ENCODE results near the gene POU2AF3. TPM values are rescaled to one million over a fixed set of nuclear protein-coding genes. Genes with fewer than 3 reads are reported as not detected.

Gene POU2AF3
- total and polyA plus RNA-seq, 8 donors, result 1.1 to 15.7 (median 2.2) TPM

- Histone ChIP-seq H3K27me3 (no peaks in the 10 kb centered on the region), H3K9me3 (no peaks in the 10 kb centered on the region), H3K4me1 (peaks cover 7 to 16% (median 11%) of the 10 kb centered on the region in 3 donors), H3K27ac (peak overlapping the region; percentile 31 to 53 (median 43)), H3K4me3 (no peak overlapping the region), H3K36me3 (no peaks in the 10 kb centered on the region)
- intact Hi-C loops (cut with DNase I), result no loop called here
- 51% methylated on average over 5 of the region's 5 CpGs for WGBS, 2 donors
- FAIRE-seq (no peak), ATAC-seq (peak; percentile 62 to 91 (median 86)), DNase-seq (peak in 3 of 6 donors; percentile 47 to 51 (median 48))
- TF ChIP-seq, protein P1, sequence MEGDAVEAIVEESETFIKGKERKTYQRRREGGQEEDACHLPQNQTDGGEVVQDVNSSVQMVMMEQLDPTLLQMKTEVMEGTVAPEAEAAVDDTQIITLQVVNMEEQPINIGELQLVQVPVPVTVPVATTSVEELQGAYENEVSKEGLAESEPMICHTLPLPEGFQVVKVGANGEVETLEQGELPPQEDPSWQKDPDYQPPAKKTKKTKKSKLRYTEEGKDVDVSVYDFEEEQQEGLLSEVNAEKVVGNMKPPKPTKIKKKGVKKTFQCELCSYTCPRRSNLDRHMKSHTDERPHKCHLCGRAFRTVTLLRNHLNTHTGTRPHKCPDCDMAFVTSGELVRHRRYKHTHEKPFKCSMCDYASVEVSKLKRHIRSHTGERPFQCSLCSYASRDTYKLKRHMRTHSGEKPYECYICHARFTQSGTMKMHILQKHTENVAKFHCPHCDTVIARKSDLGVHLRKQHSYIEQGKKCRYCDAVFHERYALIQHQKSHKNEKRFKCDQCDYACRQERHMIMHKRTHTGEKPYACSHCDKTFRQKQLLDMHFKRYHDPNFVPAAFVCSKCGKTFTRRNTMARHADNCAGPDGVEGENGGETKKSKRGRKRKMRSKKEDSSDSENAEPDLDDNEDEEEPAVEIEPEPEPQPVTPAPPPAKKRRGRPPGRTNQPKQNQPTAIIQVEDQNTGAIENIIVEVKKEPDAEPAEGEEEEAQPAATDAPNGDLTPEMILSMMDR (IDR thresholded peaks at IDR 0.05), result no peak
Observed at GRCh38 chr11:111320728-111321568, 22.6 kb downstream of the POU2AF3 start.

- no peak for ATAC-seq
- DNase-seq, result no peak
- Histone ChIP-seq H3K4me1 (peaks cover 12 to 27% (median 19%) of the 10 kb centered on the region in 3 donors), H3K27me3 (no peaks in the 10 kb centered on the region), H3K9me3 (no peaks in the 10 kb centered on the region), H3K4me3 (no peak overlapping the region), H3K36me3 (no peaks in the 10 kb centered on the region), H3K27ac (no peak overlapping the region)
- WGBS, 2 donors, result 90 to 93% methylated on average over 2 of the region's 2 CpGs
- intact Hi-C loops (cut with DNase I), result no loop called here
- TF ChIP-seq, protein P1 (IDR thresholded peaks at IDR 0.05), result no peak
- no peak for FAIRE-seq
Observed at GRCh38 chr11:111322534-111322933, 24.2 kb downstream of the POU2AF3 start.

DNA sequence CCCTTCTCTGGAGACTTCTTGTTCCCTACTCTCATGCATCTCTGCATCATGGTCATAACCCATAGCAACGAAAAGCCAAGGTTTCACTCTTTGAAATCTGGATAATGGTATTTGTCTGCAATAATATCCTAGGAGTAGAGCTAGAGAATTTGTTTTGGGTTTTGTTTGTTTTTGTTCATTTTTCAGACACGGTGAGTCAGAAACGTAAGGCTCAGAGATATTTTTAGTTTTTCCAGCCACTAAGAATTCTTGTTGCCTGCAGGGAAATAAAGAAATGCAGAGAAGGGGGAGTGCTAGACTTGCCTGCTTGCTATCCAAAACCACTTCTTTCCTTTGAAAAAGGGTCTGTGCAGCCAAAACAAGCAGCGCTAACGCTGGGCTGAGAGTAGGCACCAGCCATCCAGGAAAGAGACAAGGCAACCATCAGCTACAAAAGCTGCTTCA lies 26.0 kb downstream of the POU2AF3 start:
- ATAC-seq, result no peak
- 63 to 65% methylated on average over 5 of the region's 5 CpGs for WGBS, 2 donors
- no peak overlapping the region for H3K27ac ChIP-seq

DNA sequence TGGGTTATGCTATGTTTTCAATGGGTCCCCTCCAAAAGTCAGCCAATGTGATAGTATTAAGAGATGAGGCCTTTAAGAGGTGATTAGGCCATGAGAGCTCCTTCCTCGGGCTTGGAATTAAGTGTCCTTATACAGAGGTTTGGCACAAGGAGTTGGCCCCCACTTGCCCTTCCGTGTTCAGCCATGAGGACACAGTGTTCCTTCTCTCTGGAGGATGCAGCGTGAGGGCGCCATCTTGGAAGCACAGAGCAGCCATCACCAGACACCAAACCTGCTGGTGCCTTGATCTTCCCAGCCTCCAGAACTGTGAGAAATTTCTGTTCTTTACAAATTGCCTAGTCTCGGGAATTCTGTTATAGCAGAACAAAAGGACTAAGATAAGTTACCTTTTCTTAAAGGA lies 26.9 kb downstream of the POU2AF3 start:
- intact Hi-C loops (cut with DNase I), result no loop called here
- no peaks in the 10 kb centered on the region for H3K36me3 ChIP-seq
- 90 to 95% methylated on average over 5 of the region's 5 CpGs for WGBS, 2 donors
- FAIRE-seq (no peak), DNase-seq (no peak), ATAC-seq (no peak)
- H3K9me3 ChIP-seq, result no peaks in the 10 kb centered on the region
- peaks cover 34 to 50% (median 35%) of the 10 kb centered on the region in 3 donors for H3K4me1 ChIP-seq
- no peaks in the 10 kb centered on the region for H3K27me3 ChIP-seq
- H3K27ac ChIP-seq, result no peak overlapping the region
- TF ChIP-seq, protein P1 (IDR thresholded peaks at IDR 0.05), result no peak
- H3K4me3 ChIP-seq, result no peak overlapping the region

More for the DNA sequence above, 26.0 kb downstream of the POU2AF3 start:
- TF ChIP-seq, protein P1 (IDR thresholded peaks at IDR 0.05), result no peak
- no peaks in the 10 kb centered on the region for H3K9me3 ChIP-seq
- intact Hi-C loops (cut with DNase I), result no loop called here
- DNase-seq (no peak), FAIRE-seq (no peak)
- no peak overlapping the region for H3K4me3 ChIP-seq
- H3K4me1 ChIP-seq, result peaks cover 26 to 42% (median 26%) of the 10 kb centered on the region in 3 donors
- no peaks in the 10 kb centered on the region for H3K27me3 ChIP-seq
- H3K36me3 ChIP-seq, result no peaks in the 10 kb centered on the region

- FAIRE-seq (no peak), ATAC-seq (no peak), DNase-seq (no peak)
- H3K4me1 ChIP-seq, result peaks cover 28 to 48% (median 37%) of the 10 kb centered on the region in 3 donors
- no peaks in the 10 kb centered on the region for H3K27me3 ChIP-seq
- H3K36me3 ChIP-seq, result no peaks in the 10 kb centered on the region
- no peak overlapping the region for H3K27ac ChIP-seq
- WGBS, 2 donors, result 25 to 31% methylated on average over 4 of the region's 4 CpGs
- H3K4me3 ChIP-seq, result no peak overlapping the region
- intact Hi-C loops (cut with DNase I), result no loop called here
- no peaks in the 10 kb centered on the region for H3K9me3 ChIP-seq
- TF ChIP-seq, protein P1 (IDR thresholded peaks at IDR 0.05), result no peak
Observed at GRCh38 chr11:111326824-111327223, 28.5 kb downstream of the POU2AF3 start.
